ENCODE data around the gene VPS33B. TPM values are rescaled to one million over a fixed set of nuclear protein-coding genes. Genes with fewer than 3 reads are reported as not detected.

The VPS33B gene
- total and polyA plus RNA-seq, 4 donors, result 1.3 to 8.9 (median 4.5) TPM

GRCh38 chr15:90954712-90955623 is 67.4 kb downstream of the VPS33B start, which contains the start of gene RCCD1:
TSS of gene RCCD1 (plus strand) at chr15:90954884. CDS start at chr15:90956735, 1,851 bp downstream.
- no peaks in the 10 kb centered on the region for H3K9me3 ChIP-seq (ENCODE audit: control insufficient read depth in 4 of 4, low read length in 3 of 4)
- peak within 1 kb of the TSS; percentile 94 to 96 for H3K9ac ChIP-seq (ENCODE audit: low read depth in 1 of 2, low read length in 2 of 2)
- peak within 1 kb of the TSS; percentile 94 to 96 for H3K27ac ChIP-seq (ENCODE audit: low read depth in 1 of 2, low read length in 2 of 2)
- no peaks in the 10 kb centered on the region for H3K27me3 ChIP-seq (ENCODE audit: control insufficient read depth in 4 of 4, insufficient read depth in 4 of 4, low read length in 3 of 4)
- peaks cover 7 to 22% (median 16%) of the 10 kb centered on the region in 4 donors for H3K4me1 ChIP-seq (ENCODE audit: control insufficient read depth in 4 of 4, insufficient read depth in 4 of 4, low read length in 3 of 4)
- WGBS, result 2% methylated on average over 69 of the region's 69 CpGs
- peak; percentile 48 for TF ChIP-seq SP1 (IDR thresholded peaks at IDR 0.05)
- peak in 1 of 2 donors; percentile 24 for TF ChIP-seq RXRA (IDR thresholded peaks at IDR 0.05)
- TF ChIP-seq CTCF (IDR thresholded peaks at IDR 0.05; ENCODE audit: low read depth, low read length, missing input control), result no peak
- TF ChIP-seq GABPA (IDR thresholded peaks at IDR 0.05 in 1 of 2, conservative IDR thresholded peaks at IDR 0.05 in 1 of 2), result peak in 1 of 2 donors; percentile 18
- no peak for TF ChIP-seq ZBTB33 (IDR thresholded peaks at IDR 0.05)
- DNase-seq (ENCODE audit: low spot score), result peak; percentile 93
- H3K36me3 ChIP-seq (ENCODE audit: control insufficient read depth in 4 of 4, insufficient read depth in 3 of 4, low read depth in 1 of 4, low read length in 3 of 4), result peaks cover 2 to 35% (median 13%) of the 10 kb centered on the region in 4 donors
- peak within 1 kb of the TSS; percentile 88 to 97 (median 94) for H3K4me3 ChIP-seq (ENCODE audit: low read depth in 1 of 3, low read length in 3 of 3)

GRCh38 chr15:90953947-90954711 is 68.3 kb downstream of the VPS33B start:
- Histone ChIP-seq H3K36me3 (ENCODE audit: control insufficient read depth in 4 of 4, insufficient read depth in 3 of 4, low read depth in 1 of 4, low read length in 3 of 4) (peaks cover 5 to 42% (median 17%) of the 10 kb centered on the region in 4 donors), H3K27me3 (ENCODE audit: control insufficient read depth in 4 of 4, insufficient read depth in 4 of 4, low read length in 3 of 4) (no peaks in the 10 kb centered on the region), H3K4me3 (ENCODE audit: low read depth in 1 of 3, low read length in 3 of 3) (peak overlapping the region in 1 of 3 donors; percentile 88), H3K4me1 (ENCODE audit: control insufficient read depth in 4 of 4, insufficient read depth in 4 of 4, low read length in 3 of 4) (peaks cover 7 to 22% (median 16%) of the 10 kb centered on the region in 4 donors), H3K27ac (ENCODE audit: low read depth in 1 of 2, low read length in 2 of 2) (peak overlapping the region; percentile 94 to 96), H3K9ac (ENCODE audit: low read depth in 1 of 2, low read length in 2 of 2) (no peak overlapping the region), H3K9me3 (ENCODE audit: control insufficient read depth in 4 of 4, low read length in 3 of 4) (no peaks in the 10 kb centered on the region)
- DNase-seq (ENCODE audit: low spot score), result no peak
- 77% methylated on average over 16 of the region's 16 CpGs for WGBS
- no peak for TF ChIP-seq RXRA (IDR thresholded peaks at IDR 0.05)
- TF ChIP-seq JUND (IDR thresholded peaks at IDR 0.05), result no peak
- no peak for TF ChIP-seq CTCF (IDR thresholded peaks at IDR 0.05; ENCODE audit: low read depth, low read length, missing input control)
- TF ChIP-seq NR2F2 (IDR thresholded peaks at IDR 0.05), result no peak
- no peak for TF ChIP-seq SP1 (IDR thresholded peaks at IDR 0.05)
- TF ChIP-seq RAD21 (IDR thresholded peaks at IDR 0.05), result no peak
- no peak for TF ChIP-seq HNF4G (IDR thresholded peaks at IDR 0.05)
- no peak for TF ChIP-seq FOXA1 (IDR thresholded peaks at IDR 0.05)
- TF ChIP-seq REST (IDR thresholded peaks at IDR 0.05), result no peak
- TF ChIP-seq HNF4A (conservative IDR thresholded peaks at IDR 0.05), result no peak
- TF ChIP-seq GABPA (IDR thresholded peaks at IDR 0.05 in 1 of 2, conservative IDR thresholded peaks at IDR 0.05 in 1 of 2), result no peak
- no peak for TF ChIP-seq YY1 (IDR thresholded peaks at IDR 0.05)
